NCI-H2196 treated with DMSO at 0.1 percent for 48 hours (cell line): ENCODE measurements around the gene FDXACB1.
"Not testable (repeated sequence)": the region's sequence is repeated elsewhere in the genome, so short reads cannot be mapped to it uniquely, and the experiment has no call there.

ENCODE experiments used
- DNase-seq: peaks from one replicate; lab custom pipeline; 2025; ENCODE audit not compliant: unreplicated experiment; lab: John Stamatoyannopoulos, UW

FDXACB1 gene

DNA sequence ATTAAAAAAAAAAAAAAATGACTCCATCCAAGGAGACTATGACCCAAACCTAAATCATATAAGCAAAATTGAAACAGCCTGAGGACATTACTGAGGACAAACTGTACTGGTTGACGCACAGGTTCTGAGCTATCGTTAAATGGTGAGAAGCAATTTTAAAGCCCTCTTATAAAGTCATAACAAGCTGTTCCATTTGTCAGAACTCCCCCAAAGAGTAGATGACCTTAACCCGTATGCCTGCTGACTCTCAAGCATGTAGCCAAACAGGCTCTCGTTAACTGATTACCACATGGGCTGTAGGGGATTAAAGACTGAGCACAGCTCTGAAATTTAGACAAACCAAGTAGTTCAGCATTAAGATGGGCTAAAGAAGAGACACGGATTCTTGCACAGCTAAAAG lies 30.4 kb upstream of the FDXACB1 start:
- no peak for DNase-seq

DNA sequence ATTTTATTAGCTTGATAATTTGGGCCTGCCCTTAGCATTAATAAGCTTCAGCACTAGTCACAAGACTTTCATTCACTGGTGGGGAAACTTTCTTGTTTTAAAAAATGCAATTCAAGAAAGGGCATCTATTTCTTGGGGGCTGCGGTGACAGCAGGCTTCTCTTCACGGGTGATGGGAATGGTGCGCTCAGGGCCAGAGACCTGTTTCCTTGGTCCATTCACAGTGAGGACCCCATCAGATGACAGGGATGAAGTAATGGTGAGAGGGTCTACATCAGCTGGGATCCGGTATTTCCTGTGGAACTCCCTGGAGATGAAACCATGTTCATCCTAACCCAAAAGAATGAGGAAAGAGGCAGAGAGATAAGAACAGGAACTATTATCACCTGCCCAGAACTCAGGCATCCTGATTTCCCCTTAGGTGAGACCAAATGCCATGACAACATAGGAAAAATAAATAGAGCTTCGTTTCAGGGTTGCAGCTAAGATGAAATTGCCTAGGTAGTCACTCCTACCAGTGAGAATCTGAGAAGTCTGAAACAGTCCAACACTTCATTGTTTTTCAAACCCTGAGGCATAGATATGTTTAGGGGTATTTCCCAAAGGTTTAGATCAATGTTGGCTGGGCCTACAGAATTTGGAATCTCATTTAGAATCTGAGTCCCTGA lies 29.8 kb upstream of the FDXACB1 start:
- no peak for DNase-seq

- no peak for DNase-seq
These were observed 27.7 kb upstream of the FDXACB1 start for GRCh38 chr11:111906680-111907079.

- no peak for DNase-seq
These were observed 26.4 kb upstream of the FDXACB1 start for GRCh38 chr11:111905411-111905810.

GRCh38 chr11:111886844-111887243 lies 7.9 kb upstream of the FDXACB1 start:
- no peak for DNase-seq

DNA sequence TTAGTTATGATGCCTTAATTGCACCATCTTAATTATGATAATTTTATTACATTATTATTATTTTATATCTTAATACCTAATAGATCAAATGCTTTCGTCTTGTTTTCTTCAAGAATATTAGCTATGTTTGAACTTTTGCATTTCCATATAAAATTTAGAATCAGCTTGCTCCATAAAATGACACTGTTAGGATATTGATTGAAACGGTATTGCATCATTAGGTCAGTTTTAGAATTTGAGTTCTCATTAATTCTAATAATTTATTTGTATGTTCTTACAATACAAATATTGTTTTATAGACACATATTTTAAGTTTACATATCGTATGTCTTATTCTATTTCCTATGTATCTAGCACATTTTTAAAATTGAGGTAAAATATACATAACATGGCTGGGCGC lies 7.1 kb upstream of the FDXACB1 start:
- DNase-seq = no peak

DNA sequence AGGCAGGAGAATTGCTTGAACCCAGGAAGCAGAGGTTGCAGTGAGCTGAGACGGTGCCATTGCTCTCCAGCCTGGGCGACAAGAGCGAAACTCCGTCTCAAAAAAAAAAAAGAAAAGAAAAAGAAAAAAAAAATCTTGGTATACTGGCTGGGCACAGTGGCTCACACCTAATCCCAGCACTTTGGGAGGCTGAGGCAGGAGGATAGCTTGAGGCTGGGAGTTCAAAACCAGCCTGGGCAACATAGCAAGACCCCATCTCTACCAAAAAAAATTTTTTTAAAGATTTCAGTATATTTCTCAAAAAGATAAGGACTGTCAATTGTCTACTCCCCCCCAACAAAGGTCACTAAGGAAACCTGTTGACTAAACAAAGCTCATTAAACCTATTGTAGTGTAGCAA lies 6.1 kb upstream of the FDXACB1 start:
- not testable (repeated sequence) for DNase-seq

DNA sequence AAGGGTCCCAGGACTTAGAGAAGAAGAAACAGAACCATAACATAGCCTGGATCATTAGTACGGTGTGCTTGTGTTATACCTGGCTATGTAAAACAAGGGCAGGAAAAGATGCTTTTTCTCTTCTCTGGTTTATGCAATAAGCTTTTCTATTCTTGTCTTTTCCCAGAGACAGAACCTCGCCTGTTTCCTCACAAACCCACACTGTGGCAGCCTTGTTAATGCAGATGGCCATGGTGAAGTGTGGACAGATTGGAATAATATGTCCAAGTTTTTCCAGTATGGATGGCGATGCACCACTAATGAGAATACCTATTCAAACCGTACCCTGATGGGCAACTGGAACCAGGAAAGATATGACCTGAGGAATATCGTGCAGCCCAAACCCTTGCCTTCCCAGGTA lies 3.2 kb upstream of the FDXACB1 start:
- DNase-seq = no peak

GRCh38 chr11:111879637-111879960 lies 634 bp upstream of the FDXACB1 start:
- no peak for DNase-seq

DNA sequence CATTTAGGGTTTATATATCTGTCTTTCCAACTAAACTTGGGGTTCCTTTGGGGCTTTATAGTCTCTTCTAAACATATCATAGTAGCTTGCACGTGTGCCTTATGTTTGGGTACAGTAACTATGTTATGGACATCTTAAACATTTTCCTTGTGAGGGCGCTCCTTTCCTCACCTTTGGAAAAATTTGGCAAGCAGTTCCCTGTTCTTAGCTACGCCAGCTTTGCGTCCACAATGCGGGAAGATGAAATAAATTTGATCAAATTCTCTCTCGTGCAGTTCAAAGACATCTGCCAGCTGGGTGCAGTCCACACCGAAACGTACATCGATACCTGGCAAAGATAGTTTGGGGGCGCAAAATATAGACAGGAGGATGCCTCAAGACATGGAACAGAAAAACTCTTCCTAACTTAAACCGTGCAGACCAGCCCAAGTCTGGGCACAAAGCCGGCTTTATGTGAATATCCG lies 548 bp downstream of the FDXACB1 start:
- DNase-seq = no peak

DNA sequence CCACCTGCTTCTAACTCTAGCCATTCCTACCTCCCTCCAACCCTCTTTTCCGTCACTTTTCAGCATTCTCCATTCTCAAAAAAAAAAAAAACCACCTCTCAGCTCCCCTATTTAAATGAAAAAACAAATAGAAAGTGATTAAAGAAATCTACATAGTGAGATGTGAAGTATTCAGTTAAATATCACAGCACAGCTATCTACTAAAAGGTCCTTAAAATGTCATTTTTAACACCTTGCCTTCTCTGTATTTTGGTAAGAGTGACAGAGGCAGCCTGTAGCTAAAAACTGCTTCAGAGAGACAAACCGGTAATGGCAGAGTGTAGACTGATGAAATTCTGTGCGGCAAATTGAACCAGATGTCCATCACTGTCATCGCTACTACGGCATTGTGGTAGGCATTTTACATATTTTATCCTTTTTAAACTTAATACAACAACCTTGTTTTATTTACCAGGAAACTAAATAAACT lies 7.2 kb downstream of the FDXACB1 start:
- DNase-seq = no peak

- peak; percentile 58 for DNase-seq
These were observed 7.9 kb downstream of the FDXACB1 start, which contains the start of gene ALG9 for GRCh38 chr11:111870886-111871692. TSS of gene ALG9 (minus strand) at chr11:111871581. CDS start at chr11:111871482, 99 bp downstream.

DNA sequence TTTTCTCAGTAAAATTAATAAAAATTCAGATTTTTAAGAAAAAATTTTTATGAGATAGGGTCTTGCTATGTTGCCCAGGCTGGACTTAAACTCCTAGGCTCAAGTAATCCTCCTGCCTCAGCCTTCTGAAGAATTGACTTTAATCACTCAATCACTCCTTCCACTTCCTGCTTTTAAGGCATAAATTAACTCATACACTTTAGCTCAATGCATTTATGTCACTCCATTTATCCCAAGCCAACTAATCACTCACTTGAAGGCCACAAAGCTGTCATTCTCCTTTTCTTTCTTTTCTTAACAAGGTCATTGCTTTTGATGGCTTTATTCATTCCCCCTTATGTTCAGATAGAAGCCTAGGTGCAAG lies 8.5 kb downstream of the FDXACB1 start:
- no peak for DNase-seq

DNA sequence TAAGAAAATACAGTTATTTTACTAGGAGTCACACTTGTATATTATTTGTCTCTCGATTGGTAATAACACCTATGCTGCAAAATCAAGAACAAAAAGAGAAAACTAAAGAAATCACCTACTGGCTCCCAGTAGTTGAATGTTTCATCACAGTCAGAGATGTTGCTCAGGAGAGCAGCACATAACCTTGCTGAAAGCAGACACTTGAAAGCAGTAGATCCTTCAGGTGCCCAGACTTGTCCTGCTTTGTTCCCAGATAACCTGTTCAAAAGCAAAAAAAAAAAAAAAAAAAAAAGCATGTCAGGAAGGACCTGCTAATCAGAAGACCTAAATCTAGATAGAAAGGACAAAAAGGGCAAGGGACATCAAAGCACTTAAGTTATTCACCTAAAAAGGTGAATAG lies 8.9 kb downstream of the FDXACB1 start:
- no peak for DNase-seq

GRCh38 chr11:111860257-111860656 lies 18.7 kb downstream of the FDXACB1 start:
- DNase-seq = no peak

GRCh38 chr11:111855506-111855905 lies 23.5 kb downstream of the FDXACB1 start:
- DNase-seq = no peak

- DNase-seq = no peak
These were observed 26.9 kb downstream of the FDXACB1 start for GRCh38 chr11:111852103-111852502.

GRCh38 chr11:111851636-111852035 lies 27.3 kb downstream of the FDXACB1 start:
- no peak for DNase-seq

- DNase-seq = no peak
These were observed 27.9 kb downstream of the FDXACB1 start for GRCh38 chr11:111851067-111851466.

GRCh38 chr11:111849631-111850030 lies 29.3 kb downstream of the FDXACB1 start:
- DNase-seq = no peak

- DNase-seq = no peak
These were observed 32.3 kb downstream of the FDXACB1 start for GRCh38 chr11:111846636-111847035.

DNA sequence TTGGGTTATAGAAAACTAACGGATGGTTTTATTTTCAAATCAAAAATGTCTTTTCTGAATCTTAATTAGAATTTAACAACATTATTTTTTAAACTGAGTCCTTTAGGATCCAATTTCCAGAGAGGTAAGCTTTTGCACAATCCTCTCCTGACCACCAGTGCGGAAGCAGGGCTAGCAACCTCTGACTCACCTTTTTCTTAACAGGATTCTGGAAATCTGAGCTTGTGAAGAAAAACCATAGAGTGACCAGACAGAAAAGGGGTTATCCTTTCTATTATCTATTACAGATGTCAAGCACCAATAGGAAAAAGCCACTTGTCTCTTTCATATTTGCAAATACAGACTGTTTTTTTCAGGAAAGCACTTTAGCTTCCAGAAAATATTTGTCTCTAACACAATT lies 32.9 kb downstream of the FDXACB1 start:
- DNase-seq = no peak
